Hepatocyte (in vitro differentiated cells): Measurements from ENCODE around the gene SHROOM2.

Source experiments
- EZH2 ChIP-seq: fragments of 200-600 bp; sonication (generic); IDR thresholded peaks from 2 replicates; pipeline ENCODE4 v1.6.1; 2016; ENCODE audit warnings: antibody characterized with exemption, mild to moderate bottlenecking, borderline replicate concordance
- TF ChIP-seq, protein P1 (sequence below): fragments of 200-600 bp; sonication (generic); IDR thresholded peaks from 2 replicates; pipeline ENCODE4 v1.5.1; 2016; ENCODE audit warnings: antibody characterized with exemption, mild to moderate bottlenecking; ENCODE audit not compliant: poor library complexity

DNA sequence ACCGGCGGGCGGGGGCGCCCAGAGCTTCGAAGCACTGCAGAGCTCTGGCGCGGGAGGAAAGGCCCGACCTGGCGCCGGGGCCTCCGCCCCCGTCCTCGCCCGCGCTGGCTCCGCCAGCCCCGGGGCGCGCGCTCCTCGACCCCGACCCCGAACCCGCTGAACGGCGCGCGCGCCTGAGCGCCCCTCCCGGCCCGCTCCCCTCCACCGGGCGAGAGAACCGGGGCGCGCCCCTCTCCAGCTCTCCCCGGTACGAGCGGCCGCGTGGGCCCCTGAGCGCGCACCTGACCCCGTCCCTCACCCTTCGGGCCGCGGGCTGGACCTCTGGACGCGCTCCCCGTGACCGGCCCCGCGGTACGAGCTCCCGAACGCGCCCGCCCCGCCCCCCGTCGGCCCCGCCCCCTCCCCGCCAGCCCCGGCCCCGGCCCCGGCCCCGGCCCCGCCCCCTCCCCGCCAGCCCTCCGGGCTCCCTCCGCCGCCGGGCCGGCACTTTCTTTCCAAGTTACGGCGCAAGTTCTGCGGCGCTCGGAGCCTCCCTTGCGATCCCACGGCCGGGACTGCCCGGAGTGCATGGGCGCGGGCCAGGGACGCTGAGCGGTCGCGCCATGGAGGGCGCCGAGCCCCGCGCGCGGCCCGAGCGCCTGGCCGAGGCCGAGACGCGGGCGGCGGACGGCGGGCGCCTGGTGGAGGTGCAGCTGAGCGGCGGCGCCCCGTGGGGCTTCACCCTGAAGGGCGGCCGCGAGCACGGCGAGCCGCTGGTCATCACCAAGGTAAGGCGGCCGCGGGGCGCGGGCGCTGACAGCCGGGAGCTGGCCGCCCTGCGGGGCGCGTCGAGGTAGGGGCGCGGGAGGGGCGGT lies at the start of gene SHROOM2:
- TF ChIP-seq, protein P1, sequence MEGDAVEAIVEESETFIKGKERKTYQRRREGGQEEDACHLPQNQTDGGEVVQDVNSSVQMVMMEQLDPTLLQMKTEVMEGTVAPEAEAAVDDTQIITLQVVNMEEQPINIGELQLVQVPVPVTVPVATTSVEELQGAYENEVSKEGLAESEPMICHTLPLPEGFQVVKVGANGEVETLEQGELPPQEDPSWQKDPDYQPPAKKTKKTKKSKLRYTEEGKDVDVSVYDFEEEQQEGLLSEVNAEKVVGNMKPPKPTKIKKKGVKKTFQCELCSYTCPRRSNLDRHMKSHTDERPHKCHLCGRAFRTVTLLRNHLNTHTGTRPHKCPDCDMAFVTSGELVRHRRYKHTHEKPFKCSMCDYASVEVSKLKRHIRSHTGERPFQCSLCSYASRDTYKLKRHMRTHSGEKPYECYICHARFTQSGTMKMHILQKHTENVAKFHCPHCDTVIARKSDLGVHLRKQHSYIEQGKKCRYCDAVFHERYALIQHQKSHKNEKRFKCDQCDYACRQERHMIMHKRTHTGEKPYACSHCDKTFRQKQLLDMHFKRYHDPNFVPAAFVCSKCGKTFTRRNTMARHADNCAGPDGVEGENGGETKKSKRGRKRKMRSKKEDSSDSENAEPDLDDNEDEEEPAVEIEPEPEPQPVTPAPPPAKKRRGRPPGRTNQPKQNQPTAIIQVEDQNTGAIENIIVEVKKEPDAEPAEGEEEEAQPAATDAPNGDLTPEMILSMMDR = no peak
- TF ChIP-seq EZH2 = no peak
